Esophagus squamous epithelium (tissue), 4 donors: ENCODE results near the gene ZFP62.

Source experiments
- CTCF ChIP-seq, 6 experiments: fragments of 450-650 bp in 4 of 6; fragments of 200-600 bp in 2 of 6; sonication (generic) in 2 of 6; IDR thresholded peaks; one replicate each; pipeline ENCODE4 v1.5.1; 2016 to 2019; ENCODE audit warnings: antibody characterized with exemption in 6 of 6, mild to moderate bottlenecking in 4 of 6, moderate library complexity in 4 of 6
- POLR2A ChIP-seq, 4 donors: fragments of 450-650 bp; IDR thresholded peaks; one replicate each; pipeline ENCODE4 v1.6.1; 2017; ENCODE audit warnings: antibody characterized with exemption in 4 of 4, mild to moderate bottlenecking in 4 of 4, moderate library complexity in 3 of 4

GRCh38 chr5:180874804-180875582, 13.9 kb upstream of the ZFP62 start:
- TF ChIP-seq CTCF (IDR thresholded peaks at IDR 0.05) (no peak), POLR2A (IDR thresholded peaks at IDR 0.05) (no peak)
